KMS-11 (cell line): ENCODE measurements around the gene SSBP3.

Experiments used
- H2AFZ ChIP-seq: fragments of 200-600 bp; sonication (generic); 2 replicates; pipeline ENCODE4 v1.6.1; 2016; ENCODE audit warnings: antibody characterized with exemption, mixed run types, low read depth
- H3K27ac ChIP-seq: fragments of 200-600 bp; sonication (generic); 2 replicates; pipeline ENCODE4 v1.6.1; 2016; ENCODE audit warnings: mild to moderate bottlenecking, mixed run types
- H3K27me3 ChIP-seq: fragments of 200-600 bp; sonication (generic); 2 replicates; pipeline ENCODE4 v1.6.1; 2017; ENCODE audit warnings: mild to moderate bottlenecking, low read depth, mixed run types, moderate library complexity; ENCODE audit not compliant: insufficient read depth
- H3K36me3 ChIP-seq: fragments of 200-600 bp; sonication (generic); 2 replicates; pipeline ENCODE4 v1.6.1; 2017; ENCODE audit warnings: mild to moderate bottlenecking, mixed run types; ENCODE audit not compliant: insufficient read depth
- H3K4me1 ChIP-seq: fragments of 200-600 bp; sonication (generic); 2 replicates; pipeline ENCODE4 v1.6.1; 2016; ENCODE audit warnings: mild to moderate bottlenecking, low read depth, mixed run types; ENCODE audit not compliant: poor library complexity, severe bottlenecking
- H3K4me2 ChIP-seq: fragments of 200-600 bp; sonication (generic); 2 replicates; pipeline ENCODE4 v1.7.0; 2016; ENCODE audit warnings: mild to moderate bottlenecking, mixed run types
- H3K4me3 ChIP-seq: fragments of 200-600 bp; sonication (generic); IDR thresholded peaks from 2 replicates; pipeline ENCODE4 v1.6.1; 2017; ENCODE audit warnings: low read depth, low read length, mixed read lengths; ENCODE audit not compliant: insufficient read depth
- H3K79me2 ChIP-seq: fragments of 200-600 bp; sonication (generic); 2 replicates; pipeline ENCODE4 v1.6.1; 2016; ENCODE audit warnings: low read depth, mixed run types; ENCODE audit not compliant: insufficient read depth
- H3K9ac ChIP-seq: fragments of 200-600 bp; sonication (generic); 2 replicates; pipeline ENCODE4 v1.6.1; 2016; ENCODE audit warnings: mild to moderate bottlenecking, mixed run types
- H4K20me1 ChIP-seq: fragments of 200-600 bp; sonication (generic); 2 replicates; pipeline ENCODE4 v1.6.1; 2016; ENCODE audit warnings: mild to moderate bottlenecking, mixed run types; ENCODE audit not compliant: insufficient read depth
- CTCF ChIP-seq: fragments of 200-600 bp; sonication (generic); conservative IDR thresholded peaks from 2 replicates; pipeline ENCODE4 v1.6.1; 2017; ENCODE audit warnings: low read depth, mild to moderate bottlenecking, antibody characterized with exemption, low read length, moderate library complexity, mixed read lengths

Gene SSBP3

DNA sequence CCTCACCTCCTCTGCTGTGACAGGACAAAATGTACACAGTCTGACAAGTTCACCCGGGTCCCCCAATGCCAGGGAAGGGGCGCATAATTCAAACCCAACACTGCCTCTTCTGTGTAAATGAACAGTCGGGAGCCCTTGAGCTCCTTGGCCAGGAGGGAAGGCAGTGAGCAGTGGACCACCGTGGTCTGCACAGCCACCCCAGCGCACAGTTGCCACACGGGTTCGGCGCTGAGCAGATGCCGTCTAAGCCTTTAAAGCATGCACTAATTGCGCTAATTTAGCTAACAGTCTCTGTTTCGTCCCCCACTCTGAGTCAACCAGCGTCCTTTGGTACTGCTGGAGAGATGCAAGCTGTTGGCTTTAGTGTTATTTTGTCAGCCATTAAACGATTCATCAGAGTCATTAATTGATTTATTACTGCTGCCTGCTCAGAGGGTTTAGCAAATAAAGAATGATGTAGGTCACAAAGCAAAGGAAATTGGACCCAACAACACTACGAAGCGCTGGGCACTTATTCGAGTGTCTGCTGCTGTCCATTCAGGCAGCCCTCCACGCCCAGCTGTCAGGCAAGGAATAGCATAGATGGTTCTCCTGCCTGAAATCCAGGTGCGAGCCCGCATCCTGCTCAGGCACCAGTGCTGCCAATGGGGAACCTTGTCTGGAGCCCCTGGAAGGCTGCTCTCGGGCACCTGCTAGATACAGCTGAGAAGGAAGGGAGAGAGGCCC lies 114.8 kb downstream of the SSBP3 start:
- no peaks in the 10 kb centered on the region for H4K20me1 ChIP-seq
- no peak overlapping the region for H3K4me2 ChIP-seq
- H3K27me3 ChIP-seq = no peaks in the 10 kb centered on the region
- no peak overlapping the region for H3K4me3 ChIP-seq
- no peak overlapping the region for H2AFZ ChIP-seq
- no peaks in the 10 kb centered on the region for H3K36me3 ChIP-seq
- H3K79me2 ChIP-seq = peaks cover 3% of the 10 kb centered on the region; the same call in 1 of the 2 replicates
- no peak overlapping the region for H3K27ac ChIP-seq
- H3K9ac ChIP-seq = no peak overlapping the region
- no peak for TF ChIP-seq CTCF
- no peaks in the 10 kb centered on the region for H3K4me1 ChIP-seq

DNA sequence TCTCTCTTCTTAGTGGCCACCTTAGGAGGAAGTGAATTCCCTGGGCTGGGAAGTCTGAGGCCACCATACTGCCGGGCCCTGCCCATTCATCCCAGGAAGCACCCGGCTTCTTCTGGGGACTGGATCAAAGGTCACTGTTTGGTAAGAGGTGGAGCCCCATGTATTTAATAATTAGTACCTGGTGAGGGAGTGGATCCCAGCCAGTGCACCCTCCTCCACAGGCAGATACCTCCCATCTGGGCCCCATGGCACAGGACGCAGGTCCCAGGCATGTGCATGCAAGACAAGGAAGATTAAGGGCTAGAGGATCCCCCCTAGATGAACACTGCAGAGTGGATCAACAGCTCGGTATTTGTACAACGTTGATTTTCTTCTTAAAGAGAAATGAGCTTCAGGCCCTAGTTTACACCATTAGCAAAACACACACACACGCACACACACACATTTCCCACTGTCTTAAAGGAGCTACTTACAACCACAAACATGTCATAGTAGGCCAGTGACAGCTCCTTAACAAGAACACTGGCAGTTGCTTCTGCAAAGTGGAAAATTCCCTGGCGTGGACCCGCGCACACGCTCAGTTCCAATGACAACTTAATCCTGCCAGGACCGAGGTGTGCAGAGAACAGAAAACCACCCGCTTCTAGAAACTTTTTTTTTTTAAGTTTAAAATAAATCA lies 115.5 kb downstream of the SSBP3 start:
- no peak overlapping the region for H3K4me3 ChIP-seq
- peaks cover 3% of the 10 kb centered on the region; the same call in 1 of the 2 replicates for H3K79me2 ChIP-seq
- H3K9ac ChIP-seq = no peak overlapping the region
- no peak overlapping the region for H2AFZ ChIP-seq
- no peak for TF ChIP-seq CTCF
- no peak overlapping the region for H3K4me2 ChIP-seq
- no peaks in the 10 kb centered on the region for H3K27me3 ChIP-seq
- H3K4me1 ChIP-seq = no peaks in the 10 kb centered on the region
- H3K27ac ChIP-seq = no peak overlapping the region
- no peaks in the 10 kb centered on the region for H4K20me1 ChIP-seq
- H3K36me3 ChIP-seq = no peaks in the 10 kb centered on the region

DNA sequence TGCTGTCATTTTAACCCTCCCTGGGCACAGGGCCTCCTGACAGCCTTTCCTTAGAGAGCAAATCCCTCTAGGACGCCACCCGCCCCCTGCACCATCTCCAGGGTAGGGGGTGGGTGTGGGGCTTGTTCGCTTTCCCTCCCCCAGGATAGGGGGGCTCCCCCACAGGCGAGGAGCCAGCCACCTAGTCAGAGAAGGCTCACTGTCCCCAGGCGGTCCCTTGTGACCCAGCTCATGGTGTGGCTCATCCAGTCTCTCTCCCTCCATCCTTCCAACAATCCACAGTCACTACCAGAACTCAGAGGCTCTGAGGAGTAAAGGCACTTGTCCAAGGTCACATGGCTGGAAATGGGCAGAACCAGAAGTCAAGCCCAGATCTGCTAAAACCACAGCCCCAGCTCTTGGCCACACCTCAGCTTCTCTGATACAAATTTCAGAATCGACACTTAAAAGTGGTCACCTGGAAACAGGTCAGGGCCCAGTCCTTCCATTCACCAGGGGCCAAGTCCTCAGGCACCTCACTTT lies 116.4 kb downstream of the SSBP3 start:
- H3K4me2 ChIP-seq = no peak overlapping the region
- H3K4me1 ChIP-seq = no peaks in the 10 kb centered on the region
- no peaks in the 10 kb centered on the region for H3K27me3 ChIP-seq
- no peak overlapping the region for H3K4me3 ChIP-seq
- H3K36me3 ChIP-seq = no peaks in the 10 kb centered on the region
- no peak overlapping the region for H2AFZ ChIP-seq
- no peak for TF ChIP-seq CTCF
- no peak overlapping the region for H3K9ac ChIP-seq
- H4K20me1 ChIP-seq = no peaks in the 10 kb centered on the region
- H3K27ac ChIP-seq = no peak overlapping the region
- peaks cover 6% of the 10 kb centered on the region; the same call in 1 of the 2 replicates for H3K79me2 ChIP-seq

DNA sequence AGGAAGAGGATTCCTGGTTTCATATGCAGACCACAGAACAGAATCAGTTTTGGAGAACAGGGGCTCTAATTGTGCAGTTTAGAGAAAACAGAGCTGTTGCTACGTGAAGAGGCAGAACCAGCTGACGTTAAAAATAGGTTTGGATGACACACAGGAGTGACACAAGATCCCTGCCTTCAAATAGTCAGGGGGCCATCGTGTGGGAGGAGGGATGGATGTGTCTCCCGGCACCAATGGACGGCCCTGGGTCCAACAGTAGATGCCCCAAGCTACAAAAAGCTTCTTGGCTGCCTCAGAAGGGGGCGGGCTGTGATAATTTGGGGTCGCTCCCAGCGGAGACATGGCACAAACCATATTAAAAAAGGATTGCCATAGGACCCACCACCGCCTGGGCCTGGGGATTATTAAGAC lies 118.4 kb downstream of the SSBP3 start:
- Histone ChIP-seq H4K20me1 (no peaks in the 10 kb centered on the region), H3K27ac (no peak overlapping the region), H3K4me1 (no peaks in the 10 kb centered on the region), H2AFZ (no peak overlapping the region), H3K9ac (no peak overlapping the region), H3K27me3 (no peaks in the 10 kb centered on the region), H3K4me2 (no peak overlapping the region), H3K79me2 (peaks cover 3% of the 10 kb centered on the region; the same call in 1 of the 2 replicates), H3K4me3 (no peak overlapping the region), H3K36me3 (no peaks in the 10 kb centered on the region)
- TF ChIP-seq CTCF = no peak
